Activated T-cell treated with anti-CD3 and anti-CD28 coated beads, Interleukin-2, amount 50 U/mL, for 72 hours (primary cell): Measurements from ENCODE around the gene SWAP70. TPM values are rescaled to one million over a fixed set of nuclear protein-coding genes. Genes with fewer than 3 reads are reported as not detected.

Experiments used
- ATAC-seq, 2 donors: fragments of 150-1000 bp; cut with Tn5 transposase; replicated peaks in 1 of 2; 2 replicates each; pipeline ENCODE4 v1.10.0; 2021; ENCODE audit warnings: moderate library complexity in 2 of 2, mild to moderate bottlenecking in 1 of 2
- DNase-seq, 2 donors: peaks; one replicate each; pipeline ENCODE4 v3.0.0; 2021 to 2022; ENCODE audit warnings: mixed read lengths in 1 of 2
- H3K27ac Mint-ChIP-seq: one replicate; pipeline ENCODE4 v1.8.0; 2022; ENCODE audit warnings: mild to moderate bottlenecking, moderate library complexity, mixed read lengths
- H3K27me3 Mint-ChIP-seq: one replicate; pipeline ENCODE4 v1.8.0; 2022; ENCODE audit warnings: low read depth, mixed read lengths
- H3K36me3 Mint-ChIP-seq, 2 donors: one replicate each; pipeline ENCODE4 v1.8.0; 2022; ENCODE audit warnings: mixed read lengths in 2 of 2, mild to moderate bottlenecking in 1 of 2; ENCODE audit not compliant: insufficient read depth in 2 of 2
- H3K4me1 Mint-ChIP-seq: one replicate; pipeline ENCODE4 v1.8.0; 2022; ENCODE audit warnings: low read depth, mixed read lengths
- H3K4me3 Mint-ChIP-seq, 2 donors: one replicate each; pipeline ENCODE4 v1.8.0; 2022; ENCODE audit warnings: mild to moderate bottlenecking in 2 of 2, mixed read lengths in 2 of 2, moderate library complexity in 2 of 2
- H3K9me3 Mint-ChIP-seq, 2 donors: one replicate each; pipeline ENCODE4 v1.8.0; 2022; ENCODE audit warnings: mixed read lengths in 2 of 2
- total RNA-seq, 2 donors: library from RNA; stranded (reverse); gene quantifications; one replicate each; pipeline ENCODE4 v1.2.3, GENCODE V29; 2022

Gene SWAP70
- total RNA-seq, 2 donors from 2014 or later: 7.7 to 12.4 TPM

DNA sequence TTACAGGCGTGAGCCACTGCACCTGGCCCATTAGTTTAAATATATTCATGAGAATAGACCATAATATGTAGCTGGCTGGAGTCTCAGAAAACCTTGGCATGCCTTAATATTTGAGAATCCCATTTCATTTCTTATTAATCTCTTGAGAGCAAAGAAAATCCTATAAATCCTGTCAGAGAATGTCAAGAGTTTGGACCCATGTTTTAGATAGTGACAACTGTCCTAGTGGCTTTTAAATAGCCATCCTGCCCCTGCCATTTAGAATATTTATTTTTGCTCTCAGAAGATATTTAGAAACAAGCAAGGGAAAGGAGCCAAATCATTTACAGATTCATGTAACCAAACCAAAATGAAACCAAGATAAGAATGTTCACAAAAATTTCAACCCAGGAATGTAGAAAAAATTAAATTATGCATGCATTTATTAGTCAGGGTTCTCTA is 107.2 kb downstream of the SWAP70 start:
- DNase-seq (no peak), ATAC-seq (no peak)
- no peaks in the 10 kb centered on the region for H3K27me3 Mint-ChIP-seq
- H3K4me3 Mint-ChIP-seq: no peak overlapping the region
- no peaks in the 10 kb centered on the region for H3K36me3 Mint-ChIP-seq
- H3K9me3 Mint-ChIP-seq: no peaks in the 10 kb centered on the region
- no peak overlapping the region for H3K27ac Mint-ChIP-seq
- H3K4me1 Mint-ChIP-seq: no peaks in the 10 kb centered on the region

DNA sequence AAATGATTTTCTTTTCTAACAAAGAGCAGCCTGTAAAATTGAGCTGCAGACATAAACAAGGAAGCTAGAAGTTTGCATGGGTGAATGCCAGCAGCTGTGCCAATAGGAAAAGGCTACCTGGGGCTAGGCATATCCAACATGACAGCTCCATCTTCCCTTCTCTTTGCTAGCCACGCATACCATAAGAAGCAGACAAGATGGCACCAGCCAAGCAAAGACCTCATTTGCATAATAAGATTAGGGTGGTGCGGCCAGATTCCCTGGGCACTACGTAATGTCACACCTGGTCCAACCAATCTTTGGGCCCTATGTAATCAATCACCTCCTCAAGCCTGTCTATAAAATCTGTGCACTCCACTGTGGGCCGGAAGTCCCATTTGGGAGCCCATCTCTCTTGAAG is 108.3 kb downstream of the SWAP70 start:
- Mint-ChIP-seq H3K9me3 (no peaks in the 10 kb centered on the region), H3K4me1 (no peaks in the 10 kb centered on the region), H3K27ac (no peak overlapping the region), H3K4me3 (no peak overlapping the region), H3K27me3 (no peaks in the 10 kb centered on the region), H3K36me3 (no peaks in the 10 kb centered on the region)
- DNase-seq (no peak), ATAC-seq (no peak)

DNA sequence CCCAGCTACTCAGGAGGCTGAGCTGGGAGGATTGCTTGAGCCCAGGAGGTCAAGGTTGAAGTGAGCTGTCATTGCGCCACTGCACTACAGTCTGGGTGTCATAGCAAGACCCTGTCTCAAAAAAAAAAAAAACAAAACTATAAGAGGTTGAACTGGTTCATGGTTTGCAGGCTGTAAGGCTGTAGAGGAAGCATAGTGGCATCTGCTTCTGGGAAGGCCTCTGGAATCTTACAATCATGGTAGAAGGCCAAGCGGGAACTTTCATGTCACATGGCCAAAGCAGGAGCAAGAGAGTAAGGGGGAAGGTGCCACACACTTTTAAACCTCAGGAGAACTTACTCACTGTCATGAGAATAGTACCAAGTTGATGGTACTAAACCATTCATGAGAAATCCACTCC is 109.6 kb downstream of the SWAP70 start:
- H3K4me3 Mint-ChIP-seq: no peak overlapping the region
- no peaks in the 10 kb centered on the region for H3K36me3 Mint-ChIP-seq
- no peak for DNase-seq
- no peaks in the 10 kb centered on the region for H3K9me3 Mint-ChIP-seq
- H3K27me3 Mint-ChIP-seq: no peaks in the 10 kb centered on the region
- no peak overlapping the region for H3K27ac Mint-ChIP-seq
- ATAC-seq: no peak
- no peaks in the 10 kb centered on the region for H3K4me1 Mint-ChIP-seq

DNA sequence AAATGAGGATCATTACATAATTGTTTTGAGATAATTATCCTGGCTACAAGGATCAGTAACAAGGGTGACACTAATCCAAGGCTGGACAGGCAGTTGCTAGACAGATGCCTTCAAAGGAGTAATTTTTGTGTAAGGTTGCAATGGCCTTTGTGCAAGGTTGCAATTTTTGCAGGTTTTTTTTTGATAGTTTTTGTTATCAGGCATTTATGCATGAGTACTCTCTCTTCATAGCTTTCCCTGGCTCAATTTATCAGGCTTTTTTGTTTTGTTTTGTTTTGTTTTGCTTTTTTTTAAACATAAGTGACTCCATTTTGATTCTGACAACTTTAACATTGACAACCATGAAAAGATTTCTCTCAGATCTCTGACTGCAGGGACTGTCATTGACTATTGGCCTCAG is 110.2 kb downstream of the SWAP70 start:
- H3K9me3 Mint-ChIP-seq: no peaks in the 10 kb centered on the region
- H3K27ac Mint-ChIP-seq: no peak overlapping the region
- DNase-seq: no peak
- H3K27me3 Mint-ChIP-seq: no peaks in the 10 kb centered on the region
- no peak overlapping the region for H3K4me3 Mint-ChIP-seq
- ATAC-seq: no peak
- no peaks in the 10 kb centered on the region for H3K36me3 Mint-ChIP-seq
- H3K4me1 Mint-ChIP-seq: no peaks in the 10 kb centered on the region

DNA sequence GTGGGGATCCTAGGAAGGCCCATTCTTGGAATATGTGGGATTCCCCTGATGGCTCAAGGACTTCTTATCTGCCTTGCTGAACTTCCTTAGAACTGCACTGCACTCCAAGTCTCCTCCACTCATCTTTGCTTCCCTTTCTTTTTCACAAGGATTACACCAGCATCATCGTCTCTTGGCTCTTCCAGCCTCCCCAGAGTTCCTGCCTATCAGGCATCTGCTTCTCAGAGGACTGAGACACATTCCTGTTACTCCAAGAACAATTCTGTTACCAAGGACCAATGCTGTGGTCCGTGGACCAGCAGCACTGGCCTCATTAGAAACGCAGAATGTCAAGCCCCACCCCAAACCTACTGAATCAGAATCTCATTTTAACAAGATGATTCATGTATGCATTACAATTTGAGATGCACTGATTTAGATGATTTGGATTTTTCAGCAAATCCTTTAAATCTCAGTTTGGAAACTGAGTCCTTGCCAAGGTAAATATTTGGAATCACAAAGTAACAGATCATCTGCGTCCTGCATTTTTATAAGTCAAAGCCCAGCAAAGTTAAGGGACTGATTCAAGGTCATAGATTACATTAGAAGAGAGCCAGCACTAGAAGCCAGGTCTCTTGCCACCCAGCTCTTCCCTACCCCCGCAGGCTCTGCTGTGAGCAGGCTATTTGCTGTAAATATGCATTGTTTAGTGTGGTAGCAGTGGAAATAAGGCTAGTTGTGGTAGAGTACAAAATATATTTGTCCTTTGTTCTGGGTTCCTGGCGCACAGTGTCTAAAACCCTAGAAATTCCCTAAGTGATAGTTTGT is 110.9 kb downstream of the SWAP70 start:
- H3K27ac Mint-ChIP-seq: no peak overlapping the region

DNA sequence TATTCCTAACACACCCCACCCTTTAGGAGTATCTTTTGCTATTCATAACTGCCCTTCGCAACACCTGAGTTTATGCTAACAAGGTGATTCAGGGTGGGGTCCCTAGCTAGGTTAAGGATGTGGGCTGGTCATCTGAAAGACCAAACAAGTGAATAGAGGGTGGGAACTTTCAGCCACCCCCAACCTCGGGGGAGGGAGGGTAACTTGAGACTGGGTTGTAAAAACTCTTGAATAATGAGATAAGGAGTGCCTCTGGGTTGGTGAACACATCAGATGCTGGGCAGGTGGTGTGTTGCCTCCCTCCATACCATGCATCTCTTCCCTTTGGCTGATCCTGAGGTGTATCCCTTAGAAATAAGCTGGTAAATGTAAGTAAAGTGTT is 111.5 kb downstream of the SWAP70 start:
- DNase-seq: no peak
- H3K36me3 Mint-ChIP-seq: peaks cover 0 to 1% of the 10 kb centered on the region in 2 donors
- H3K4me1 Mint-ChIP-seq: no peaks in the 10 kb centered on the region
- no peak for ATAC-seq
- no peak overlapping the region for H3K4me3 Mint-ChIP-seq
- no peaks in the 10 kb centered on the region for H3K9me3 Mint-ChIP-seq
- no peak overlapping the region for H3K27ac Mint-ChIP-seq
- H3K27me3 Mint-ChIP-seq: no peaks in the 10 kb centered on the region

More for the DNA sequence above, 110.9 kb downstream of the SWAP70 start:
- Mint-ChIP-seq H3K4me3 (no peak overlapping the region), H3K9me3 (no peaks in the 10 kb centered on the region), H3K27me3 (no peaks in the 10 kb centered on the region), H3K4me1 (no peaks in the 10 kb centered on the region), H3K36me3 (no peaks in the 10 kb centered on the region)
- DNase-seq: no peak
- no peak for ATAC-seq

DNA sequence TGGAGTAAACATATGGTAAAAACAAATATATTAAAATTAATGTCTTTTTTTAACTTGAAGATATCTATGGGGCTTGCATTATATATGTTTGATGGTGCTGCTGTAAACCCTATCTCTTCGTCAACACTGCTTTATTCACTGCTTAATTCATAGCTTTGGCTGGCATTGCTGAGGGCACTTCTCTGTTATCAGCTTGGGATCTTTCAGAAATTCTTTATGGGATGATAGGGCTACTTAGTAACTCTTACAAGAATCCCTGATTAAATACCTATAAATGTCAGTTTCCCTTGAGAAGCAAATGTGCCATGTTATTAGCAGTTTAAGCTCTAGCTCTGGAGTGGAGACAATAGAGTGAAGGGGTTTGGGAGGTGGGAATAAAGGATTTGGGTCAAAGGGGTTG is 112.3 kb downstream of the SWAP70 start:
- DNase-seq: no peak
- Mint-ChIP-seq H3K27ac (no peak overlapping the region), H3K27me3 (no peaks in the 10 kb centered on the region), H3K36me3 (peaks cover 0 to 1% of the 10 kb centered on the region in 2 donors), H3K4me1 (no peaks in the 10 kb centered on the region), H3K4me3 (no peak overlapping the region), H3K9me3 (no peaks in the 10 kb centered on the region)
- ATAC-seq: no peak

DNA sequence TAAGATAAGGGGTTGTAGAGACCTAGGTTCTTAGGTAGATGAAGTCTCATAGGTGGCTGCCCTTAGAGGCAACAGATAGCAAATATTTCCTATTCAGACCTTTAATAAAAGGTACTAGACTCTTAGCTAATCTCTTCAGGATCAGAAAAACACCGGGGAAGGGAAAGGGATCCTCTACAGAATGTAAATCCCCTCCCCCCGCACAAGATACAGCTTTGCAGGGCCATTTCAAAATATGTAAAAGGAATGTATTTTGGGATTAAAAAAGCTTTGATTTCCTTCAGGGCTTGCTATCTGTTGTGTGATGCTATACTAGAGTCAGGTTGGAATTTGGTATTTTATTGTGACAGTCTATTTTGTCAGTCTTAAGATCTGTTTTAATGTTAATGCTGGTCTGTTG is 113.2 kb downstream of the SWAP70 start:
- no peaks in the 10 kb centered on the region for H3K4me1 Mint-ChIP-seq
- H3K27ac Mint-ChIP-seq: no peak overlapping the region

DNA sequence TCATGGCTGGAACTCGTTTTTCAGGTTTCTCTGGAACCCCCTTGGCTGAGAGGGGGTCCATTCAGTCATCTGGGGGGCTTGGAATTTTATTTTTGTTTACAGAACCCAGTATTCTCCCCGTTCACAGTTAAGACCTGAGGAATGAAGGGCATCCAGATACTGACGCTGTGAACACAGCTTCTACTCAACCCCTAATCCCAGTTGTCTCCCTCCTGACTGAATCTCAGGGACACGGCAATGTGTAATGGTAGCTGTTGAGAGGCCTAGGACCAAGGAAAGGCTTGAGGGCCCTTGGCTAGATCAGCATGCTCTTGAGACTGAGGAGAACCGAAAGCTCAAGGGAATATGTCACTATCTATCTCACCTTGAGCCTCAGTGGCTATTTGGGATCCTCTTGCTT is 113.6 kb downstream of the SWAP70 start:
- Mint-ChIP-seq H3K9me3 (no peaks in the 10 kb centered on the region), H3K27me3 (no peaks in the 10 kb centered on the region), H3K4me1 (no peaks in the 10 kb centered on the region), H3K27ac (no peak overlapping the region), H3K36me3 (peaks cover 0 to 1% of the 10 kb centered on the region in 2 donors), H3K4me3 (no peak overlapping the region)
- ATAC-seq: no peak
- no peak for DNase-seq

More for the DNA sequence above, 113.2 kb downstream of the SWAP70 start:
- H3K4me3 Mint-ChIP-seq: no peak overlapping the region
- no peaks in the 10 kb centered on the region for H3K27me3 Mint-ChIP-seq
- H3K36me3 Mint-ChIP-seq: peaks cover 0 to 1% of the 10 kb centered on the region in 2 donors
- H3K9me3 Mint-ChIP-seq: no peaks in the 10 kb centered on the region
- no peak for ATAC-seq
- DNase-seq: no peak

DNA sequence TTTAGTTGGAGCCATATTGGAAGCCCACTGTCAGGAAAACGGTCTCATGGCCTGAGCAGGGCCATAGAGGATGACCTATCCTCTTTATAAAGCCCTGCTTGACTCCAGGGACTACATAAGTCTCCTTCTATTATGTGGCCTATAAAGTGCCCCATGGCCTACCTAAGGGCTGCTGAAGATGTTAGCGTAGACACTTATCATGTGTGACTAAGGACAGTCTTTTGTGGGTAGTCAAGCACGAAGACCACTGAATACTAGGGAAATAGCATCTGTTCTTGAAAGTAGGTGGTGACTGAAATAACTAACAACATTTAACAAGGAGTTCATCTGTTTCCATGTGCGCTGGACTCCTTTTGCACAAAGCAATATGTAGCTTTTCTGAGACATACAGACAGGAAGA is 117.1 kb downstream of the SWAP70 start:
- no peak overlapping the region for H3K4me3 Mint-ChIP-seq
- DNase-seq (no peak), ATAC-seq (no peak)
- no peaks in the 10 kb centered on the region for H3K27me3 Mint-ChIP-seq
- no peaks in the 10 kb centered on the region for H3K9me3 Mint-ChIP-seq
- H3K27ac Mint-ChIP-seq: no peak overlapping the region
- H3K4me1 Mint-ChIP-seq: no peaks in the 10 kb centered on the region
- peaks cover 0 to 5% of the 10 kb centered on the region in 2 donors for H3K36me3 Mint-ChIP-seq

DNA sequence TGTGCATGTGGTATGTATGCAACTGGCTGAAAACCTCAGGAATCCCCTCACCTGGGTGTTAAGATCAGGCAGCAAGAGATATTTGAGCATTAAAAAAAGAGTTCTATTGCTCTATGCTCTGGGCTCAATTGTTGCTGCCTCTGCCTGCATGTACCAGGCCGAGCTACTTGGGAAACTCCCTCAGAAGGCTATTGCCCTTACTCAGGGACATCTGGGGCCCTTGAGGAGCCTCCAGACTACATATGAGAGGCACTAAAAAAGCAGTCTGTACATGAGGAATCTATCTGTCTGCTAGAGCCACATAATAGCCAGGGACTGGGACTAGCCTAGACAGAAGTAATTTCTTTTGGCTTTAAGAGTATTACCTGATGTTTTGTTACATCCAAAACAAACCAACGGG is 120.1 kb downstream of the SWAP70 start:
- ATAC-seq: no peak
- Mint-ChIP-seq H3K27ac (peak overlapping the region; percentile 38), H3K4me3 (no peak overlapping the region), H3K9me3 (no peaks in the 10 kb centered on the region), H3K4me1 (no peaks in the 10 kb centered on the region), H3K27me3 (no peaks in the 10 kb centered on the region), H3K36me3 (peaks cover 0 to 5% of the 10 kb centered on the region in 2 donors)
- no peak for DNase-seq

DNA sequence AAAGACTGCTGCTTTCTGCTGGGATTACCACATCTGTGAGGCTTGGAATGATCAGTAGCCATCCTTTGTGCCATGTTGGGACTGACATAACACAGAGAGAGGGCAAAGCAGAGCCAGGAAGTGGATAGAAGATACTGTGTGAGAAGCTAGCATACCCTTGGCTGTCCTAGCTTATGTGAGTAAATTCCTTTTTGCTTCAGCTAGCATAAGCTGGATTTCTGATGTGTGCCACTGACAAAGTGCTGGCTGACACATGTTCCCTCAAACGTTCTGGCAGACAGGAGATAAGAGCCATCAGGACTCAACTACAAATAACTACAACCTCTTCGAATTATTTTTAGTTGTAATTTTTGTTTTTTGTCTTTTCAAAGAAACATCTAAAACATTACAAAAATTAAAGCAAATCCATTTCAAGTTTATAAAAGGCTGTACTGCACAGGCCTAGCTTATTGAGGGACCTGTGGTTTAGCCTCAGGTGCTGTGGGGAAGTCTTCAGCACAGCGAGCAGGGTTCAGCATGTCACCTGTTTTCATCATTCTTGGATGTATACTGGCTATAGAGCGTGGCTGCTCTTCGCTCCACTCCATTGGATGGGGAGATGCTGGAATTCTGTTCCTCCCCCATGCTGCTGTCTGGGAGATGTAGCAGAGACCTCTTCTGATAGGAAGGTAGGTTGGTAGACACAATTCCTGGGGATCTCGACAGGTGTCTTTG is 120.9 kb downstream of the SWAP70 start:
- no peak for DNase-seq
- H3K36me3 Mint-ChIP-seq: peaks cover 0 to 5% of the 10 kb centered on the region in 2 donors
- no peak overlapping the region for H3K27ac Mint-ChIP-seq
- ATAC-seq: no peak
- H3K4me3 Mint-ChIP-seq: no peak overlapping the region
- no peaks in the 10 kb centered on the region for H3K27me3 Mint-ChIP-seq
- no peaks in the 10 kb centered on the region for H3K9me3 Mint-ChIP-seq
- H3K4me1 Mint-ChIP-seq: no peaks in the 10 kb centered on the region

DNA sequence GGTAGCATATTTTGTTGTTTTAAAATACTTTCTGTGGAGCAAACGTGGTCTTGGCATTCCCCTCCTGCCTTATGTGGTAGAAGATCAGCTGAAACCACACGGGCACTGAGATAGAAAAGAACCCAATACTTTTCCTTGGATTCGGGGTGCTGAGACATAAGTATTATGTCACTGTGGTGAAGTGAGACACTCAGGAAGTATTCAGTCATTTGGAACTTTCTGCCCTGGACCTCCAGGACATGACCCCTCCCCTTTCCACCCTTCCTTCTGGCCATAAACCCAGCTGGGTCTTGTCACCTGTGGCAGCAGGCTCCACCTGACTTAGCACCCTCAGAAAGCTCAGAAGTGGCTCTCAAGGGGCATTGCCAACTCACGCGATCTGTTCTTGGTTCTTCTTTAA is 123.4 kb downstream of the SWAP70 start:
- H3K27me3 Mint-ChIP-seq: no peaks in the 10 kb centered on the region
- peaks cover 0 to 4% of the 10 kb centered on the region in 2 donors for H3K36me3 Mint-ChIP-seq
- no peak overlapping the region for H3K27ac Mint-ChIP-seq
- no peak for DNase-seq
- no peak for ATAC-seq
- peaks cover 8% of the 10 kb centered on the region for H3K4me1 Mint-ChIP-seq
- no peaks in the 10 kb centered on the region for H3K9me3 Mint-ChIP-seq
- no peak overlapping the region for H3K4me3 Mint-ChIP-seq
